SIG-M5 treated with dmso at 0.1 percent for 504 hours (cell line): ENCODE results near the gene POFUT1.
"Not testable (repeated sequence)": the region's sequence is repeated elsewhere in the genome, so short reads cannot be mapped to it uniquely, and the experiment has no call there.

Experiments
- DNase-seq: peaks from one replicate; lab custom pipeline; 2025; ENCODE audit not compliant: unreplicated experiment; lab: John Stamatoyannopoulos, UW

Gene POFUT1

DNA sequence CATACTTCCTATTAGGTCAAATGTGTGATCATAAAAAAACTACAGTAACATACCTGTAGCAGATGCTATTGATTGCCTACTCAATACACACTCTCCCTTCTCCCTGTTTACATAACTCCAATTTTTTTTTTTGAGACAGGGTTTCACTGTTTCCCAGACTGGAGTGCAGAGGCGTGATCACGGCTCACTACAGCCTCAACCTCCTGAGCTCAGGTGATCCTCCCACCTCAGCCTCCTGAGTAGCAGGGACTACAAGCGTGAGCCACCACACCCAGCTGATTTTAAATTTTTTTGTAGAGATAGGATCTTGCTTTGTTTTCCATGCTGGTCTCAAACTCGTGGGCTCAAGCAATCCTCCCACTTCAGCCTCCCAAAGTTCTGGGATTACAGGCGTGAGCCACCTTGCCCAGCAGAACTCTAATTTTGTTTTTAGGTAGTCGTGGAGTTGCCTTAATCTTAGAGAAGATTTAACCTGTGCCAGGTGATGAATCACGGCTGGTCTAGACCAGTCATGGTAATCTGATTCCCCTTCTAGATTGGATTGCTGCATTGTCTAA is 55.8 kb downstream of the POFUT1 start:
- DNase-seq = no peak

DNA sequence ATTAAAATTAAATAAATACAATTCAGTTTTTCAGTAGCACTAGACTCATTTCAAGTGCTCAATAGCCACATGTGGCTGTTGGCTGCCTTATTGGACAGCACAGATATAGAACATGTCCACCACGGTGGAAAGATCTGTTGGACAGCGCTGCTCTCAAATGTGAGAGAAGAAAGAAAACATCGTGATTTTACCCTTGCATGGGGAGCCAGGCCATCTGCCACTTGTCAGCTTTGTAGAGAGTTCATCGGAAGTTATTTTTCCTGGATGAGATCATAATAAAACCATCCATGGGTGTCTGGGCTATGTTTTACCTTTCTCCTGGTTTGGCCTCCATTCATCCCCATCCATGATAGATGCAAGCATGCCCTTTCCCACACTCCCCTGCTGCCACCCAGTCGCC is 63.9 kb downstream of the POFUT1 start:
- no peak for DNase-seq

DNA sequence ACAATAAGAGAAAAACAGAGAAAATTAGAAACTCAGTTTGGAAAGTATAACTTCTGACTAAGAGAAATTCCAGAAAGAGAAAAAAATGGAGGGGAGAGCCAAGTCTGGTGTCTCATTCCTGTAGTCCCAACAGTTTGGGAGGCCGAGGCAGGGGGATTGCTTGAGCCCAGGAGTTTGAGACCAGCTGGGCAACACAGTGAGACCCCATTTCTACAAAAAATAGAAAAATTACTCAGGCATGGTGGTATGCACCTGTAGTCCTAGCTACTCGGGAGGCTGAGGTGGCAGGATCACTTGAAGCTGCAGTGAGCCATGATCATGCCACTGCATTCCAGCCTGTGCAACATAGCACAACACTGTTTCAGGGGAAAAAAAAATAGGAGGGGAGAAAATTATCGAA is 66.7 kb downstream of the POFUT1 start:
- DNase-seq = no peak

DNA sequence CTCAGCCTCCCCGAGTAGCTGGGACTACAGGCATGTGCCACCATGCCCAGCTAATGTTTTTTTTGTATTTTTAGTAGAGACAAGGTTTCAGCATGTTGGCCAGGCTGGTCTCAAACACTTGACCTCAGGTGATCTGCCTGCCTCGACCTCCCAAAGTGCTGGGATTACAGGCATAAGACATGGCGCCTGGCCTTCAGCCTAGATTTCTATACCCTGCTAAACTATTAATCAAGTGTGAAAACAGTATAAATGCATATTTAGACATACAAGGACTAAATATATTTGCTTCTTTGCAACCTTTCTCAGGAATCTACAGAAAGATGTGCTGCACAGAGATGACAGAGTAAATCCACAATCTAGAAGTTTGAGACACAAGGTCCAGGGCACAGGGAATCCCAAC is 67.5 kb downstream of the POFUT1 start:
- not testable (repeated sequence) for DNase-seq

DNA sequence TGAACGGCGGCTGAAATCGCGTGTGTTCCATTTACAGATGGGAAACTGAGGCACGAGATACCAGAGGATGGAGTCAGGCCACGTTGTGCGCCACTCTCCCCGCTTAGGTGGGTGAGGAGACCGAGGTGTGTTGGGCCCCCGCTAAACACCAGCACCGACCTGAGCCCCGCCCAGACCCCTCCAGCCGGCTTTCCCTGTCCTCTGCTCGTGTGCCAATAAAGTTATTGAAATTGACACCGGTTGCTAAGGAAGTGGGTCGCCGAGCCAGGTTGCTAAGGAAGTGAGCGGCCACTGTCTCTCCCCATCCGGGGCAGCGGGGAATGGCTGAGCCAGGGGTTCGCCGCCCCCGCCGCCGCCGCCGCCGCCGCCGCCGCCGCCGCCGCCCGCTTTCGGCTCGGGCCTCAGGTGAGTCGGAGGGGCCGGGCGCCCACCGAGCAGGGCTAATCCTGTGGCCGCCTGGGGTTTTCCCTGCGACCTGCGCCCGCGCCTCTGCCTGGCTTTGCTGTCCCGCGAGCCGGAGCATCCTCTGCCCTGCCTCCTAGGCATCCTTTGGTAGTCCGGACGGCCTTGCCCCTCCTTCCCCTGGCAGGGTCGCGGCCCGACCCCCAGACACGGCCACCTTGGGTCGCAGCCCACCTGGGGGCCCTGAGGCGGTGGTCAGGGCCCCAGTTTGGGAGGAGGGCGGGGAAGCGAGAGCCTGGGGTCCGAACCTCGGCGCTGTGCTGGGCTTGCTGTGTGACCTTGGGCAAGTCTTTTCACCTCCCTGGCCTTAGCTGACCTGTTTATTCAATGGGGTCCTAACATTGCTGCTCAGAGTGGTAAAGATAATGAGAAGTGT is 69.9 kb downstream of the POFUT1 start, which contains the start of gene KIF3B:
TSS of gene KIF3B (plus strand) at position 291 of the 838 bp plus-strand sequence. CDS start 32,127 bp downstream, outside the sequence.
- peak; percentile 93 for DNase-seq

DNA sequence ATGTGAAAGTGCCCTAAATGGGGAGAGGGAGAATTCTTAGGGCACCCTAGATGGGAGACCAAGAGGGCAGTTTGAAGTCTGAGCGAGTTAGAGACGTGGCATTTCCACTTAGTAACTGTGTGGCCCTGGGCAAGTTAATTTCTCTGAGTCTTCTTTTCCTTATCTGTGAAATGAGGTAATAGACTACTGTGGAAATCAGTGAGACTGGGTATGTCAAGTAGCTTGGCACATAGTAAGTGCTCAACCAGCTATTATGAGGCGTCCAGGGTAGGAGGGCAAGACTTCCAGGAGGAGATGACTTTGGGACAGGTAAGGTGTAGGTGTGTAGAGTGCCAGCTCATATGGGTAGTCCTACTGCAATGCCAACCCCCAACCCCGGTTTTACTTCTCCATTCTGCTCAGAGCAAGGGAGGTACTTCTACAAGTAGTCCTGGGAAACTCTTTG is 70.5 kb downstream of the POFUT1 start:
- DNase-seq = peak; percentile 41

DNA sequence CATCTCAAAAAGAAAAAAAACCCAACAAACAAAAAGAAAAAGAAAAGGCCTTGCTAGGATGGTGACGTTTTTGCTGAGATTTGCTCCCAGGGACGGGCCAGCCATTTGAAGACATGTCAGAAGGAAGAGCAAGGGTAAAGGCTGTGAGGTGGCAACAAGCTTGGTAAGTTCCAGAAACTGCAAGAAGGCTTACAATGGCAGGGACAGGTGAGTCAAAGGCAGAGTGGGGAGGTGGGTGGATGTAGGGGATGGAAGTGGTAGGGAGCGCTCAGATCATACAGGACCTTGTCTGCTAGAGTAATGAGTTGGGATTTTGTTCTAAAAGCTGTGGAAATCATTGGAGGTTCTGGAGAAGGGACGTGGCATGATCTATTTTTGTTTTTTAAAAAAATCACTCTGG is 74.0 kb downstream of the POFUT1 start:
- no peak for DNase-seq

DNA sequence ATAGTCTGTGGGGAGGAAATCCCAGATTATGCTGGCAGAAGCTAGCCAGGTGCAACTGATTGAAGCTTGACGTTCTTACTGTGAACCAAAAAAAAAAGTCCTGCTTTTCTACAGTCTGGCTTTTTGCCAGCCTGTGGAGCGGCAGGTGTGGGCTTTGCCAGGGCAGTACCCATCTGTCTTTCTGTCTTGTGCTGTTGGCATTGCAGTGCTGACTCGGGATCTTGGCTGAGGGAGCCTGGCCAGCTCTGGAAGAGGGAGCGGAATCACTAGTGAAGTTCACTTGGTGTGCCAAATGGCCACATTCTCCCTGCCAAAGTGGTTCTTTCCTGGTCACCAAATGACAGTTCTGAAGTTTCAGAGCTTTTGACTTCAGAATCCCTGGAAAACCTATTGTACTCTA is 74.8 kb downstream of the POFUT1 start:
- no peak for DNase-seq

DNA sequence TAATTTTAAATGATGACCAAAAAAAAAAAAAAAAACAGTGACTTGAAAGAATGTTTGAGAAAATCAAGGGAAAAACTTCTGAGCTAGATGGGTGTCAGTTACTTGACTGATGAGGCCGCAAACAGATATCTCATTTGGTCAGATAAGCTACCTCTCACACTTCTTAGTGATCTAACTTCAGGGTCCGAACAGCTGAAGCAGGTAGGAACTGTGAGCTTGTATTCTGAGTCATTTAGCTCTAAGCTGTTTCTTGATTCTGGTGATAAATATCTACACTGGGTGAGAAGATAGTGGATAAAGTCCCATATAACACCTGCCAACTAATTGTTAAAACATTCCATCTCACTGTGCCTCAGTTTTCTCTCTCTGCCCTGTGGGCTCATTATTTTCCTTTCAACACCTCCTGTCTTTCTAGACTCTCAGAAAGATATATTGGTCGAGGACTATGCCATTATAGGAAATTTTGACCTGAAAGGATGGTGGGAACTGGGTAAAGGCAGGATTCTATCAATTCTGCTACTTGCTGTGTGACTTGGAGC is 77.5 kb downstream of the POFUT1 start:
- no peak for DNase-seq

DNA sequence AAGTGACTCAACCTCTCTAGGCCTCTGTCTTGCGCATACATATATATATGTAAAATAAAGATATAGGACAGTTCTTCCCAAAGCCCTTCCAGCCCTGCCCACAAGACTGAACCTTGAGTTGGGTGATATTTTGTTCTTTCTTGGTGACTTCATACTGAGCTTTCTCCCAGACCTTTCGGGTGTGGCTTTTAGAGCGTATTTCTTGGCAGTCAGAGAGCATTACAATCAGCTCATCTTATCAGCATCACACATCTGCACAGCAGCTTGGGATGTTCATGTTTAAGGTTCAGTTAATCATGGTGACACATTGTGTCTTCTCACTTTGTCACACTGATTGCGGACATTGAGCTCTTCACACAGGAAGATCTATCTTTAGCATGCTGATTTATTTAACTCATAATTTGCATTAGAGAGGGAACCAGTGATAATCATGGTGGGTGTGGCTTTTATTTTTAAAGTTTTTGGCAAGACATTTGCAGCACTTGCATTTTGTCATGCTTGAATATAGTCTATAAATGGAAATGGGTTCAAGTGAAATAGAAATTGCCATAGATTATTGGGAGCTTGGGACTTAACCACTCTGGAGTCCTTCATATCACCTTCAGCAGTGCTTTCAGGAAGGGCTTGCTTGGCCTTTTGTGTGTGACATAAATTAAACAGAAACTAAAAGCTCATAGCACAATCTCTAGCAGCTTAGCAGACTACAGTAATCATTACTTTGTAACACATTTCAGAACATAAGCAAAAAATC is 78.1 kb downstream of the POFUT1 start:
- no peak for DNase-seq

DNA sequence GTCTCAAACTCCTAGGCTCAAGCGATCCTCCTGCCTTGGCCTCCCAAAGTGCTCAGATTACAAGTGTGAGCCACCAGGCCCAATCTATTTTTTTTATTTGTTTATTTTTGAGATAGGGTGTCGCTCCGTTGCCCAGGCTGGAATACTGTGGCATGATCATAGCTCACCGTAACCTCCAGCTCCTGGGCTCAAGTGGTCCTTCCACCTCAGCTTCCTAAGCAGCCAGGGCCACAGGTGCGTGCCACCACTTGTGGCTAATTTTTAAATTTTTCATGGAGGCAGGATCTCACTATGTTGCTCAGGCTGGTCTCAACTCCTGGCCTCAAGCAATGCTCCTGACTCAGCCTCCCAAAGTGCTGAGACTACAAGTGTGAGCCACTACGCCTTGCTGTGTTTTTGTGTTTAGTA is 79.6 kb downstream of the POFUT1 start:
- no peak for DNase-seq
